NB4 (cell line): ENCODE results near the gene BICD1.

Experiments
- DNase-seq: peaks from one replicate; pipeline ENCODE4 v3.0.0; 2010; ENCODE audit warnings: low read depth
- H3K4me3 ChIP-seq: one replicate; pipeline ENCODE4 v1.5.1; 2011; ENCODE audit warnings: mild to moderate bottlenecking, low read depth, low read length, moderate library complexity
- CTCF ChIP-seq: IDR thresholded peaks from one replicate; pipeline ENCODE4 v1.5.1; 2012; ENCODE audit warnings: low read depth, low read length
- MAX ChIP-seq: IDR thresholded peaks from 2 replicates; pipeline ENCODE4 v1.6.1; 2011; ENCODE audit warnings: low read depth, low read length
- MYC ChIP-seq: IDR thresholded peaks from 2 replicates; pipeline ENCODE4 v1.6.1; 2011; ENCODE audit warnings: low read depth, low read length
- POLR2A ChIP-seq: IDR thresholded peaks from 2 replicates; pipeline ENCODE4 v1.6.1; 2011; ENCODE audit warnings: mild to moderate bottlenecking; ENCODE audit not compliant: insufficient read length; ENCODE audit errors: extremely low read depth

Gene BICD1

GRCh38 chr12:32399370-32400113 lies 292.9 kb downstream of the BICD1 start, which contains the start of gene FGD4:
TSS of gene FGD4 (plus strand) at chr12:32399558.
- H3K4me3 ChIP-seq: peak within 1 kb of the TSS; percentile 52
- DNase-seq: peak; percentile 93
- TF ChIP-seq CTCF (peak; percentile 46), MAX (peak; percentile 57), POLR2A (no peak), MYC (no peak)

- no peak for TF ChIP-seq CTCF
- no peak for TF ChIP-seq POLR2A
- no peak for TF ChIP-seq MAX
- TF ChIP-seq MYC: no peak
- peak overlapping the region; percentile 46 for H3K4me3 ChIP-seq
- no peak for DNase-seq
These were observed 293.5 kb downstream of the BICD1 start for GRCh38 chr12:32400114-32400672.

GRCh38 chr12:32400866-32401265 lies 294.2 kb downstream of the BICD1 start:
- no peak overlapping the region for H3K4me3 ChIP-seq
- TF ChIP-seq MYC (no peak), MAX (no peak)
- no peak for DNase-seq

- no peak overlapping the region for H3K4me3 ChIP-seq
- no peak for TF ChIP-seq MAX
- TF ChIP-seq MYC: no peak
- DNase-seq: no peak
These were observed 295.5 kb downstream of the BICD1 start for GRCh38 chr12:32402170-32402569.

GRCh38 chr12:32402946-32403345 lies 296.3 kb downstream of the BICD1 start:
- TF ChIP-seq POLR2A (no peak), MAX (no peak), CTCF (no peak), MYC (no peak)
- no peak overlapping the region for H3K4me3 ChIP-seq
- no peak for DNase-seq

- TF ChIP-seq MAX: no peak
- TF ChIP-seq MYC: no peak
- TF ChIP-seq CTCF: no peak
- H3K4me3 ChIP-seq: no peak overlapping the region
- no peak for DNase-seq
These were observed 301.1 kb downstream of the BICD1 start for GRCh38 chr12:32407795-32408194.
